Measurements from ENCODE around the gene SCAANT1.

- no peak for TF ChIP-seq CTCF (IDR thresholded peaks at IDR 0.05)
- TF ChIP-seq POLR2A (IDR thresholded peaks at IDR 0.05), result no peak
These were observed 36.8 kb upstream of the SCAANT1 start for GRCh38 chr3:63949005-63949404.
